PC-3 (cell line): Measurements from ENCODE around the gene DIP2C.

ENCODE experiments used
- EZH2 ChIP-seq: fragments of 300-600 bp; sonication (generic); IDR thresholded peaks from one replicate; pipeline ENCODE4 v1.6.1; 2017; ENCODE audit warnings: antibody characterized with exemption, mild to moderate bottlenecking, low read length; ENCODE audit not compliant: unreplicated experiment
- EZH2phosphoT487 ChIP-seq: fragments of 300-600 bp; sonication (generic); IDR thresholded peaks from 2 replicates; pipeline ENCODE4 v1.6.1; 2018; ENCODE audit warnings: mild to moderate bottlenecking, antibody characterized with exemption, low read length, borderline replicate concordance
- TF ChIP-seq, protein P1 (sequence below): fragments of 300-600 bp; sonication (generic); conservative IDR thresholded peaks from 2 replicates; pipeline ENCODE4 v1.5.1; 2017; ENCODE audit warnings: antibody characterized with exemption, low read depth, mild to moderate bottlenecking, low read length

GRCh38 chr10:733086-733485, 43.6 kb upstream of the DIP2C start:
- TF ChIP-seq, protein P1, sequence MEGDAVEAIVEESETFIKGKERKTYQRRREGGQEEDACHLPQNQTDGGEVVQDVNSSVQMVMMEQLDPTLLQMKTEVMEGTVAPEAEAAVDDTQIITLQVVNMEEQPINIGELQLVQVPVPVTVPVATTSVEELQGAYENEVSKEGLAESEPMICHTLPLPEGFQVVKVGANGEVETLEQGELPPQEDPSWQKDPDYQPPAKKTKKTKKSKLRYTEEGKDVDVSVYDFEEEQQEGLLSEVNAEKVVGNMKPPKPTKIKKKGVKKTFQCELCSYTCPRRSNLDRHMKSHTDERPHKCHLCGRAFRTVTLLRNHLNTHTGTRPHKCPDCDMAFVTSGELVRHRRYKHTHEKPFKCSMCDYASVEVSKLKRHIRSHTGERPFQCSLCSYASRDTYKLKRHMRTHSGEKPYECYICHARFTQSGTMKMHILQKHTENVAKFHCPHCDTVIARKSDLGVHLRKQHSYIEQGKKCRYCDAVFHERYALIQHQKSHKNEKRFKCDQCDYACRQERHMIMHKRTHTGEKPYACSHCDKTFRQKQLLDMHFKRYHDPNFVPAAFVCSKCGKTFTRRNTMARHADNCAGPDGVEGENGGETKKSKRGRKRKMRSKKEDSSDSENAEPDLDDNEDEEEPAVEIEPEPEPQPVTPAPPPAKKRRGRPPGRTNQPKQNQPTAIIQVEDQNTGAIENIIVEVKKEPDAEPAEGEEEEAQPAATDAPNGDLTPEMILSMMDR, result no peak
- TF ChIP-seq EZH2phosphoT487 (no peak), EZH2 (no peak)
